ENCODE data around the gene TFDP1. TPM values are rescaled to one million over a fixed set of nuclear protein-coding genes. Genes with fewer than 3 reads are reported as not detected.
A peak's percentile ranks its signal among the peaks of the same experiment; 100 is the strongest.

TFDP1 gene
- total and polyA plus RNA-seq, 8 donors, result 27.3 to 207 (median 56.3) TPM

GRCh38 chr13:113641426-113641825 is 56.9 kb downstream of the TFDP1 start:
- H3K4me3 ChIP-seq, result no peak overlapping the region
- H3K27me3 ChIP-seq, result no peaks in the 10 kb centered on the region
- DNase-seq, result peak in 1 of 2 donors; percentile 22
- H3K27ac ChIP-seq, result no peak overlapping the region
- intact Hi-C loops (cut with DNase I; ENCODE audit: low total_unique reads), result no loop called here
- no peaks in the 10 kb centered on the region for H3K9me3 ChIP-seq
- TF ChIP-seq POLR2A (IDR thresholded peaks at IDR 0.05) (no peak), POLR2AphosphoS5 (IDR thresholded peaks at IDR 0.05) (no peak), EP300 (IDR thresholded peaks at IDR 0.05) (no peak), CTCF (IDR thresholded peaks at IDR 0.05) (no peak)
- WGBS, 5 donors, result 80 to 94% (median 86%) methylated on average over 7 of the region's 7 CpGs
- peaks cover 0 to 3% (median 1%) of the 10 kb centered on the region in 4 donors for H3K4me1 ChIP-seq
- peaks cover 34 to 58% (median 49%) of the 10 kb centered on the region in 4 donors for H3K36me3 ChIP-seq

- peaks cover 23 to 46% (median 37%) of the 10 kb centered on the region in 4 donors for H3K36me3 ChIP-seq
- no peak overlapping the region for H3K27ac ChIP-seq
- no peaks in the 10 kb centered on the region for H3K9me3 ChIP-seq
- H3K4me1 ChIP-seq, result peaks cover 10 to 13% (median 11%) of the 10 kb centered on the region in 4 donors
- no peak overlapping the region for H3K4me3 ChIP-seq
- no peak for TF ChIP-seq POLR2AphosphoS5 (IDR thresholded peaks at IDR 0.05)
- TF ChIP-seq POLR2A (IDR thresholded peaks at IDR 0.05), result no peak
- no peak for TF ChIP-seq EP300 (IDR thresholded peaks at IDR 0.05)
- TF ChIP-seq CTCF (IDR thresholded peaks at IDR 0.05), result no peak
- no peak for DNase-seq
- no peaks in the 10 kb centered on the region for H3K27me3 ChIP-seq
- 90 to 98% (median 94%) methylated on average over 2 of the region's 2 CpGs for WGBS, 5 donors
- intact Hi-C loops (cut with DNase I; ENCODE audit: low total_unique reads), result no loop called here
Measured at GRCh38 chr13:113642563-113642962, 58.0 kb downstream of the TFDP1 start.

GRCh38 chr13:113643593-113643992 is 59.0 kb downstream of the TFDP1 start:
- peaks cover 13 to 36% (median 27%) of the 10 kb centered on the region in 4 donors for H3K36me3 ChIP-seq
- WGBS, 5 donors, result 89 to 97% (median 95%) methylated on average over 5 of the region's 5 CpGs
- intact Hi-C loops (cut with DNase I; ENCODE audit: low total_unique reads), result no loop called here
- no peaks in the 10 kb centered on the region for H3K27me3 ChIP-seq
- DNase-seq, result no peak
- H3K9me3 ChIP-seq, result no peaks in the 10 kb centered on the region
- H3K27ac ChIP-seq, result no peak overlapping the region
- TF ChIP-seq CTCF (IDR thresholded peaks at IDR 0.05) (no peak), POLR2A (IDR thresholded peaks at IDR 0.05) (no peak), POLR2AphosphoS5 (IDR thresholded peaks at IDR 0.05) (no peak), EP300 (IDR thresholded peaks at IDR 0.05) (no peak)
- no peak overlapping the region for H3K4me3 ChIP-seq
- H3K4me1 ChIP-seq, result peaks cover 17 to 22% (median 18%) of the 10 kb centered on the region in 4 donors

GRCh38 chr13:113644800-113645199 is 60.2 kb downstream of the TFDP1 start:
- DNase-seq, result no peak
- TF ChIP-seq CTCF (IDR thresholded peaks at IDR 0.05) (no peak), POLR2AphosphoS5 (IDR thresholded peaks at IDR 0.05) (no peak), POLR2A (IDR thresholded peaks at IDR 0.05) (no peak)
- WGBS, 5 donors, result 87 to 96% (median 92%) methylated on average over 1 of the region's 1 CpG
- Histone ChIP-seq H3K27ac (no peak overlapping the region), H3K4me3 (no peak overlapping the region), H3K4me1 (peaks cover 17 to 22% (median 18%) of the 10 kb centered on the region in 4 donors), H3K36me3 (peaks cover 9 to 24% (median 15%) of the 10 kb centered on the region in 4 donors), H3K9me3 (no peaks in the 10 kb centered on the region), H3K27me3 (no peaks in the 10 kb centered on the region)
- intact Hi-C loops (cut with DNase I; ENCODE audit: low total_unique reads), result no loop called here
